H9 (cell line): Measurements from ENCODE around the gene RGS21. TPM values are rescaled to one million over a fixed set of nuclear protein-coding genes. Genes with fewer than 3 reads are reported as not detected.

Experiments
- DNase-seq: peaks from one replicate; pipeline ENCODE4 v3.0.0-alpha.2; 2017
- H2AFZ ChIP-seq: one replicate; pipeline ENCODE4 v1.6.1; 2013; ENCODE audit warnings: mild to moderate bottlenecking, low read length, control low read depth, moderate library complexity
- H2AK5ac ChIP-seq: 2 replicates; pipeline ENCODE4 v1.6.1; 2013; ENCODE audit warnings: low read length, control low read depth, mixed read lengths; ENCODE audit not compliant: insufficient read length
- H2BK120ac ChIP-seq: one replicate; pipeline ENCODE4 v1.6.1; 2013; ENCODE audit warnings: low read depth, mild to moderate bottlenecking, low read length, control low read depth, inconsistent platforms; ENCODE audit not compliant: poor library complexity, severe bottlenecking
- H2BK12ac ChIP-seq: 2 replicates; pipeline ENCODE4 v1.6.1; 2013; ENCODE audit warnings: low read length, control low read depth, mixed read lengths, low read depth; ENCODE audit not compliant: insufficient read length
- H2BK15ac ChIP-seq: 2 replicates; pipeline ENCODE4 v1.6.1; 2013; ENCODE audit warnings: low read depth, low read length, control low read depth
- H2BK20ac ChIP-seq: one replicate; pipeline ENCODE4 v1.6.1; 2013; ENCODE audit warnings: low read depth, mild to moderate bottlenecking, low read length, control low read depth, inconsistent platforms; ENCODE audit not compliant: poor library complexity, severe bottlenecking
- H2BK5ac ChIP-seq: 2 replicates; pipeline ENCODE4 v1.6.1; 2013; ENCODE audit warnings: low read length, control low read depth, mixed read lengths; ENCODE audit not compliant: insufficient read length
- H3K14ac ChIP-seq: 2 replicates; pipeline ENCODE4 v1.6.1; 2013; ENCODE audit warnings: low read length, control low read depth; ENCODE audit not compliant: insufficient read depth
- H3K18ac ChIP-seq: 2 replicates; pipeline ENCODE4 v1.6.1; 2013; ENCODE audit warnings: low read depth, mild to moderate bottlenecking, mixed read lengths, low read length, control low read depth; ENCODE audit not compliant: insufficient read length
- H3K23ac ChIP-seq: 2 replicates; pipeline ENCODE4 v1.6.1; 2013; ENCODE audit warnings: low read length, control low read depth, mixed read lengths, low read depth; ENCODE audit not compliant: insufficient read length
- H3K23me2 ChIP-seq: 2 replicates; pipeline ENCODE4 v1.6.1; 2013; ENCODE audit warnings: low read depth, mild to moderate bottlenecking, mixed read lengths, low read length, control low read depth; ENCODE audit not compliant: insufficient read length, poor library complexity, severe bottlenecking
- H3K27ac ChIP-seq: 2 replicates; pipeline ENCODE4 v1.5.1; 2013; ENCODE audit warnings: low read length, control low read depth, mixed read lengths, low read depth; ENCODE audit not compliant: insufficient read length
- H3K27me3 ChIP-seq: 2 replicates; pipeline ENCODE4 v1.6.1; 2013; ENCODE audit warnings: low read length, control low read depth, inconsistent platforms; ENCODE audit not compliant: insufficient read depth
- H3K4ac ChIP-seq: 2 replicates; pipeline ENCODE4 v1.6.1; 2013; ENCODE audit warnings: low read depth, mild to moderate bottlenecking, control low read depth, inconsistent platforms, low read length, moderate library complexity
- H3K4me1 ChIP-seq: 2 replicates; pipeline ENCODE4 v1.6.1; 2013; ENCODE audit warnings: low read length, control low read depth, inconsistent platforms; ENCODE audit not compliant: insufficient read depth
- H3K4me2 ChIP-seq: 2 replicates; pipeline ENCODE4 v1.6.1; 2013; ENCODE audit warnings: low read length, control low read depth, mixed read lengths; ENCODE audit not compliant: insufficient read length, insufficient read depth
- H3K56ac ChIP-seq: 2 replicates; pipeline ENCODE4 v1.6.1; 2013; ENCODE audit warnings: low read depth, mild to moderate bottlenecking, mixed read lengths, low read length, control low read depth; ENCODE audit not compliant: insufficient read length
- H3K79me1 ChIP-seq: 2 replicates; pipeline ENCODE4 v1.6.1; 2013; ENCODE audit warnings: low read depth, mild to moderate bottlenecking, moderate library complexity, low read length, control low read depth, inconsistent platforms; ENCODE audit not compliant: insufficient read depth, poor library complexity, severe bottlenecking
- H3K79me2 ChIP-seq: 2 replicates; pipeline ENCODE4 v1.6.1; 2013; ENCODE audit warnings: low read length, control low read depth, inconsistent platforms; ENCODE audit not compliant: insufficient read depth
- H3K9ac ChIP-seq: 2 replicates; pipeline ENCODE4 v1.6.1; 2013; ENCODE audit warnings: low read length, control low read depth, mixed read lengths; ENCODE audit not compliant: insufficient read length; ENCODE audit errors: extremely low read depth
- H3K9me3 ChIP-seq: one replicate; pipeline ENCODE4 v1.6.1; 2013; ENCODE audit warnings: low read depth, low read length, inconsistent platforms; ENCODE audit not compliant: control insufficient read depth
- H3T11ph ChIP-seq: one replicate; pipeline ENCODE4 v1.6.1; 2013; ENCODE audit warnings: mild to moderate bottlenecking, low read length, control low read depth, inconsistent platforms
- H4K20me1 ChIP-seq: one replicate; pipeline ENCODE4 v1.6.1; 2013; ENCODE audit not compliant: control insufficient read depth, insufficient read length, insufficient read depth
- H4K5ac ChIP-seq: 2 replicates; pipeline ENCODE4 v1.6.1; 2013; ENCODE audit warnings: low read depth, mild to moderate bottlenecking, mixed read lengths, low read length, control low read depth; ENCODE audit not compliant: insufficient read length
- H4K8ac ChIP-seq: replicated peaks from 2 replicates; pipeline ENCODE4 v1.6.1; 2013; ENCODE audit warnings: low read length, control low read depth, mixed read lengths, low read depth; ENCODE audit not compliant: insufficient read length
- H4K91ac ChIP-seq: 2 replicates; pipeline ENCODE4 v1.6.1; 2013; ENCODE audit warnings: low read depth, mild to moderate bottlenecking, moderate library complexity, mixed read lengths, low read length, control low read depth; ENCODE audit not compliant: insufficient read length
- H3K27ac Mint-ChIP-seq, 3 experiments: 2 replicates in 2 of 3; 3 replicates in 1 of 3; pipeline ENCODE4 v1.8.0; 2020 to 2021; ENCODE audit warnings: mixed read lengths in 3 of 3, mild to moderate bottlenecking in 1 of 3, moderate library complexity in 1 of 3
- H3K27me3 Mint-ChIP-seq: 2 replicates; pipeline ENCODE4 v1.8.0; 2021; ENCODE audit warnings: low read depth, mild to moderate bottlenecking, moderate library complexity, mixed read lengths
- H3K36me3 Mint-ChIP-seq, 3 experiments: 2 replicates in 2 of 3; 3 replicates in 1 of 3; pipeline ENCODE4 v1.8.0; 2020 to 2021; ENCODE audit warnings: low read depth in 3 of 3, mixed read lengths in 3 of 3; ENCODE audit not compliant: insufficient read depth in 1 of 3
- H3K4me1 Mint-ChIP-seq, 2 experiments: 2 replicates each; pipeline ENCODE4 v1.8.0; 2020; ENCODE audit warnings: mixed read lengths in 2 of 2
- H3K4me3 Mint-ChIP-seq, 2 experiments: 2 replicates in 1 of 2; 3 replicates in 1 of 2; pipeline ENCODE4 v1.8.0; 2020 to 2021; ENCODE audit warnings: mild to moderate bottlenecking in 2 of 2, mixed read lengths in 2 of 2, moderate library complexity in 1 of 2
- H3K9me3 Mint-ChIP-seq, 2 experiments: 2 replicates in 1 of 2; 3 replicates in 1 of 2; pipeline ENCODE4 v1.8.0; 2020; ENCODE audit warnings: mild to moderate bottlenecking in 2 of 2, mixed read lengths in 2 of 2, moderate library complexity in 1 of 2
- WGBS: extraction: QIAGEN DNeasy Blood & Tissue Kit; methylation state at CpG from one replicate; pipeline ENCODE4 v1.1.7; 2013; ENCODE audit warnings: missing lambda C conversion rate, low lambda C conversion rate, mixed read lengths; ENCODE audit not compliant: insufficient read length; ENCODE audit errors: extremely low coverage; 5-methylcytosine and 5-hydroxymethylcytosine counted together
- total RNA-seq: library from RNA; stranded (reverse); gene quantifications from 2 replicates; pipeline ENCODE4 v1.2.1, GENCODE V29; 2021
- TF ChIP-seq, protein P1 (sequence below): fragments of 200-600 bp; sonication (generic); conservative IDR thresholded peaks from 3 replicates; pipeline ENCODE4 v1.8.0; 2021; ENCODE audit warnings: antibody characterized with exemption, mild to moderate bottlenecking

RGS21 gene
- total RNA-seq, 1 experiment from 2014 or later: not detected

DNA sequence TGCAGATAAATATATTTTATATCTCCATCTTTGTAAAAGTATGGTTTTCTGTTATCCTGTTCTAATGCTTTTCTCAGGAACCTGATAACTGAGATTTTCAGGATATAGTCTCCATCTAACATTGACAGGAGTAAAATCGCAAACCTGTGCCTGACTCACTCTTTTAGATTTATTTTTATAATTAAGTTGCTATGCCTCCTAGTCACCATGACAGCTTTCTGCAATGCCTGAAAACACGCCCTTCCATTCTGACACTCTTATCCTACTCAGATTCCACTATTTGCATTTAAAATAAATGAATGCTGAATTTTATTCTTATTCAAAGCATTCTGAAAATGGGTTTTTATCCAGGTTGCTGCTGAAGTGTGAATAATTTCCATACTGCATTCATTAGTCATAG is 62.8 kb downstream of the RGS21 start:
- H3K27me3 Mint-ChIP-seq: no peaks in the 10 kb centered on the region
- no peak overlapping the region for H4K5ac ChIP-seq
- no peak for DNase-seq
- H3K4me3 Mint-ChIP-seq: no peak overlapping the region
- H3K9me3 Mint-ChIP-seq: peaks cover 0 to under 1% of the 10 kb centered on the region in 2 experiments; a peak in 3 of 5 replicates
- no peak overlapping the region for H2BK120ac ChIP-seq
- no peaks in the 10 kb centered on the region for H3K79me2 ChIP-seq
- H3K14ac ChIP-seq: no peak overlapping the region
- no peak overlapping the region for H2BK20ac ChIP-seq
- WGBS: no CpG with 5 or more reads among the region's 2 CpGs
- no peak overlapping the region for H3K27ac ChIP-seq
- no peaks in the 10 kb centered on the region for H3K4me1 ChIP-seq
- no peaks in the 10 kb centered on the region for H4K20me1 ChIP-seq
- H3K9me3 ChIP-seq: no peaks in the 10 kb centered on the region
- no peak overlapping the region for H3K23ac ChIP-seq
- no peak overlapping the region for H3K4ac ChIP-seq
- peaks cover 0 to 2% (median 0%) of the 10 kb centered on the region in 3 experiments; a peak in 1 of 7 replicates for H3K36me3 Mint-ChIP-seq
- peaks cover 3 to 4% of the 10 kb centered on the region in 2 experiments; a peak in 3 of 4 replicates for H3K4me1 Mint-ChIP-seq
- H4K8ac ChIP-seq: no peak overlapping the region
- no peak overlapping the region for H3K18ac ChIP-seq
- no peak overlapping the region for H3T11ph ChIP-seq
- no peak overlapping the region for H2AK5ac ChIP-seq
- H2AFZ ChIP-seq: no peak overlapping the region
- H2BK15ac ChIP-seq: no peak overlapping the region
- no peak overlapping the region for H4K91ac ChIP-seq
- H3K56ac ChIP-seq: no peak overlapping the region
- no peaks in the 10 kb centered on the region for H3K27me3 ChIP-seq
- no peak overlapping the region; a peak in 1 of 7 replicates for H3K27ac Mint-ChIP-seq
- no peak overlapping the region for H3K4me2 ChIP-seq
- H3K23me2 ChIP-seq: no peaks in the 10 kb centered on the region
- H2BK5ac ChIP-seq: no peak overlapping the region
- H2BK12ac ChIP-seq: no peak overlapping the region
- no peaks in the 10 kb centered on the region for H3K79me1 ChIP-seq
- H3K9ac ChIP-seq: no peak overlapping the region
- TF ChIP-seq, protein P1, sequence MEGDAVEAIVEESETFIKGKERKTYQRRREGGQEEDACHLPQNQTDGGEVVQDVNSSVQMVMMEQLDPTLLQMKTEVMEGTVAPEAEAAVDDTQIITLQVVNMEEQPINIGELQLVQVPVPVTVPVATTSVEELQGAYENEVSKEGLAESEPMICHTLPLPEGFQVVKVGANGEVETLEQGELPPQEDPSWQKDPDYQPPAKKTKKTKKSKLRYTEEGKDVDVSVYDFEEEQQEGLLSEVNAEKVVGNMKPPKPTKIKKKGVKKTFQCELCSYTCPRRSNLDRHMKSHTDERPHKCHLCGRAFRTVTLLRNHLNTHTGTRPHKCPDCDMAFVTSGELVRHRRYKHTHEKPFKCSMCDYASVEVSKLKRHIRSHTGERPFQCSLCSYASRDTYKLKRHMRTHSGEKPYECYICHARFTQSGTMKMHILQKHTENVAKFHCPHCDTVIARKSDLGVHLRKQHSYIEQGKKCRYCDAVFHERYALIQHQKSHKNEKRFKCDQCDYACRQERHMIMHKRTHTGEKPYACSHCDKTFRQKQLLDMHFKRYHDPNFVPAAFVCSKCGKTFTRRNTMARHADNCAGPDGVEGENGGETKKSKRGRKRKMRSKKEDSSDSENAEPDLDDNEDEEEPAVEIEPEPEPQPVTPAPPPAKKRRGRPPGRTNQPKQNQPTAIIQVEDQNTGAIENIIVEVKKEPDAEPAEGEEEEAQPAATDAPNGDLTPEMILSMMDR: no peak
